Measurements from ENCODE around the gene VPS26C. TPM values are rescaled to one million over a fixed set of nuclear protein-coding genes. Genes with fewer than 3 reads are reported as not detected.

Gene VPS26C
- polyA plus RNA-seq, 3 donors from 2014 or later = 67.7 to 95.1 (median 90.8) TPM

- peaks cover 25 to 47% (median 25%) of the 10 kb centered on the region in 3 donors for H3K36me3 Mint-ChIP-seq
- H3K4me3 Mint-ChIP-seq = no peak overlapping the region
- H3K9me3 Mint-ChIP-seq = no peaks in the 10 kb centered on the region
- peaks cover 0 to 2% of the 10 kb centered on the region in 2 donors for H3K4me1 Mint-ChIP-seq
- no peaks in the 10 kb centered on the region for H3K27me3 Mint-ChIP-seq (ENCODE audit: low read depth in 3 of 3)
- DNase-seq = no peak
- peak overlapping the region in 1 of 6 donors; percentile 66 for H3K27ac Mint-ChIP-seq
Measured at GRCh38 chr21:37181059-37181458, 86.1 kb downstream of the VPS26C start.

GRCh38 chr21:37176716-37177115, 90.4 kb downstream of the VPS26C start:
- Mint-ChIP-seq H3K36me3 (peaks cover 29 to 59% (median 31%) of the 10 kb centered on the region in 3 donors), H3K27me3 (ENCODE audit: low read depth in 3 of 3) (no peaks in the 10 kb centered on the region), H3K9me3 (no peaks in the 10 kb centered on the region), H3K4me1 (no peaks in the 10 kb centered on the region), H3K4me3 (no peak overlapping the region), H3K27ac (peak overlapping the region in 1 of 6 donors; percentile 24)
- DNase-seq = no peak

Other genes starting within 250 kb of the VPS26C start
- gene PIGP, start 194.3 kb downstream of the VPS26C start, polyA plus RNA-seq = 10 to 100 TPM; 15.4 to 31.7 (median 26.6) TPM
- 10 to 100 TPM; 26.9 to 67.8 (median 31.2) TPM for gene TTC3, start 194.1 kb downstream of the VPS26C start, polyA plus RNA-seq
- gene DYRK1A, start 99.4 kb upstream of the VPS26C start, polyA plus RNA-seq = 1 to 10 TPM; 1.8 to 4.8 (median 4.0) TPM

Measured in immature natural killer cell (primary cell).